ENCODE measurements around the gene PPIP5K1.

PPIP5K1 gene

DNA sequence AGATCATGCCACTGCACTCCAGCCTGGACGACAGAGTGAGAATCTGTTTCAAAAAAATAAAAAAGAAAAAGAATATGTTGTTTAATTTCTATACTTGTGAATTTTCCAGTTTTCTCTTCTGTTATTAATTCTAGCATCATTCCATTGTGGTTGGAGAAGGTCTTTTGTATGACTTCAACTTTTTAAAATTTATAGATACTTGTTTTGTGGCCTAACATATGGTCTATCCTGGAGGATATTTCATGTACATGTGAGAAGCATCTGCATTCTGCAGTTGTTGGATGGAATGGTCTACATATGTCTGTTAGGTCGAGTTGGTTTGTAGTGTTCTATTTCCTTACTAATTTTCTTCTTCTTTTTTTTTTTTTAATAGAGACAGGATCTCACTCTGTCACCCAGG lies 37.0 kb downstream of the PPIP5K1 start:
- TF ChIP-seq, protein P1, sequence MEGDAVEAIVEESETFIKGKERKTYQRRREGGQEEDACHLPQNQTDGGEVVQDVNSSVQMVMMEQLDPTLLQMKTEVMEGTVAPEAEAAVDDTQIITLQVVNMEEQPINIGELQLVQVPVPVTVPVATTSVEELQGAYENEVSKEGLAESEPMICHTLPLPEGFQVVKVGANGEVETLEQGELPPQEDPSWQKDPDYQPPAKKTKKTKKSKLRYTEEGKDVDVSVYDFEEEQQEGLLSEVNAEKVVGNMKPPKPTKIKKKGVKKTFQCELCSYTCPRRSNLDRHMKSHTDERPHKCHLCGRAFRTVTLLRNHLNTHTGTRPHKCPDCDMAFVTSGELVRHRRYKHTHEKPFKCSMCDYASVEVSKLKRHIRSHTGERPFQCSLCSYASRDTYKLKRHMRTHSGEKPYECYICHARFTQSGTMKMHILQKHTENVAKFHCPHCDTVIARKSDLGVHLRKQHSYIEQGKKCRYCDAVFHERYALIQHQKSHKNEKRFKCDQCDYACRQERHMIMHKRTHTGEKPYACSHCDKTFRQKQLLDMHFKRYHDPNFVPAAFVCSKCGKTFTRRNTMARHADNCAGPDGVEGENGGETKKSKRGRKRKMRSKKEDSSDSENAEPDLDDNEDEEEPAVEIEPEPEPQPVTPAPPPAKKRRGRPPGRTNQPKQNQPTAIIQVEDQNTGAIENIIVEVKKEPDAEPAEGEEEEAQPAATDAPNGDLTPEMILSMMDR (IDR thresholded peaks at IDR 0.05; ENCODE audit: extremely low read depth, insufficient read depth, missing control alignments): no peak
- no peak for DNase-seq (ENCODE audit: low spot score)
- in situ Hi-C loops (cut with MboI; ENCODE audit: low pct_unique_long_range_greater_than_20kb, low sequenced_read_pairs, unreplicated experiment): no loop called here

DNA sequence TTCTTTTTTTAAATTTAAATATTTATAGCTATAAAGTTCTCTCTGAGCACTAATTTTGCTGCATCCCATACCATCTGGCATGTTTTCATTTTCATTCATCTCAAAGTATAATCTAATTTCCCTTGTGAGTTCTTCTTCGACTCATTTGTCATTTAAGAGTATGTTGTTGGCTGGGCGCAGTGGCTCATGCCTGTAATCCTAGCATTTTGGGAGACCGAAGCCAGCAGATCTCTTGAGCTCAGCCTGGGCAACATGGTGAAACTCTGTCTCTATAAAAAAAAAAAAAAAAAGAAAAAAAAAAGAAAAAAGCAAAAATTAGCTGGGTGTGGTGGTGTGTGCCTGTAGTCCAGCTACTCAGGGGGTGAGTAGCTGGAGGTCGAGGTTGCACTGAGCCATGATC lies 37.8 kb downstream of the PPIP5K1 start:
- TF ChIP-seq, protein P1 (IDR thresholded peaks at IDR 0.05; ENCODE audit: extremely low read depth, insufficient read depth, missing control alignments): no peak
- no peak for DNase-seq (ENCODE audit: low spot score)

DNA sequence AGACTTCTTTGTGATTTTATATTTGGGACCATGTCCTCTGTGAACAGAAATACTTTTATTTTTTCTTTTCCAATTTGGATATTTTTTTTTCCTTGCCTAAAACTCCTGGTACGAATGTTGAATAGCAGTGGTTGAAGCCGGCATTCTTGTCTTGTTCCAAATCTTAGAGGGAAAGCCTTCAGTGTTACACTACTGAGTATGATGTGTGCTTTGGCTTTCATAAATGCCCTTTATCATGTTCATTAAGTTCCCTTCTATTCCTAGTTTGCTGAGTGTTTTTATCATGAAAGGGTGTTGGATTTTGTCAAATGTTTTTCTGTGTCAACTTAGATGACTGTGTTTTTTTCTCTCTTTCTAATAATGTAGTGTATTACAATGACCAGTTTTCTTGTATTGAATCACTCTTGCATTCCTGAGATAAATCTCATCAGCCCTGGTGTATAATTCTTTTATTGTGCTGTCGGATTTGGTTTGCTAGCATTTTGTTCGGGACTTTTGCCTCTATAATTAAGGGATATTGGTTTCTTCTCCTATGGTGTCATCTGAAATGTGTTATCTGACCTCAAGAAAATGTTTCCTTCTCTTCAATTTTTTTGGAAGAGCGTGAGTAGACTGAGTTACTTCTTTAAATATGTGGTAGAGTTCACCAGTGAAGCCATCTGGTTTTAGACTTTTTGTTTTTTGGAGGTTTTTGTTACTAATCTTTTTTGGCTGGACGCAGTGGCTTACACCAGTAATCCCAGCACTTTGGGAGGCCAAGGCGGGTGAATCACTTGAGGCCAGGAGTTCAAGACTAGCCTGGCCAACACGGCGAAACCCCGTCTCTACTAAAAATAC lies 39.3 kb downstream of the PPIP5K1 start:
- DNase-seq (ENCODE audit: low spot score): no peak
- TF ChIP-seq, protein P1 (IDR thresholded peaks at IDR 0.05; ENCODE audit: extremely low read depth, insufficient read depth, missing control alignments): no peak
- in situ Hi-C loops (cut with MboI; ENCODE audit: low pct_unique_long_range_greater_than_20kb, low sequenced_read_pairs, unreplicated experiment): no loop called here

More for the DNA sequence above, 37.8 kb downstream of the PPIP5K1 start:
- in situ Hi-C loops (cut with MboI; ENCODE audit: low pct_unique_long_range_greater_than_20kb, low sequenced_read_pairs, unreplicated experiment): no loop called here

DNA sequence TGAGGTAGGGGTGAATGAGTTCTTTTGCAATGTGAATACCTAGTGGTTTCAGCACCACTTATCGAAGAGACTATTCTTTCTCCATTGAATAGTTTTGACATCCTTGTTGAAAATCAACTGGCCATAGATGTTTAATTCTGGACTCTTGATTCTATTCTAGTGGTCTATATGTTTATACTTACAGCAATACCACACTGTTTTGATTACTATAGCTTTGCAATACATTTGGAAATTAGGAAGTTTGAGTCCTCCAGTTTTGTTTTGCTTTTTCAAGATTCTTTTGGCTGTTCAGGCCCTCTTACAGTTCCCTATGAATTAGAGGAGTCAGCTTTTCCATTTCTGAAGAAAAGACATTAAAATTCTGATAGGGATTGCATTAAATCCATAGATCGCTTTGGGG lies 42.5 kb downstream of the PPIP5K1 start:
- no peak for DNase-seq (ENCODE audit: low spot score)
- in situ Hi-C loops (cut with MboI; ENCODE audit: low pct_unique_long_range_greater_than_20kb, low sequenced_read_pairs, unreplicated experiment): no loop called here
- TF ChIP-seq, protein P1 (IDR thresholded peaks at IDR 0.05; ENCODE audit: extremely low read depth, insufficient read depth, missing control alignments): no peak

DNA sequence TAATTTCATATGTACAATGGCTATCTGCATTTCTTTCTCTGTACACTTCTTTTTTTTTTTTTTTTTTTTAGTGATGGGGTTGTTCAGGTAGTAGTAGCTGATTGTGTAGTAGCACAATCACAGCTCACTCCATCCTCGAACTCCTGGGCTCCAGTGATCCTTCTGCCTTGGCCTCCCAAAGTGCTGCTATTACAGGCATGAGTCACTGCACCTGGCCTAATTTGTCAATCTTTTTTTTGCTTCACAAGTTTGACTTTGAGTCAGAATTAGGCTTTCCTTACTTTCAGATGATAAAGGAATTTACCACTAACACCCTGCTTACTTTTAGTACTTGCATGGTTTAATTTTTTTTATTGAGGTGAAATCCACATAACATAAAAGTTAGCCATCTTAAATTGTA lies 44.6 kb downstream of the PPIP5K1 start:
- DNase-seq (ENCODE audit: low spot score): no peak
- TF ChIP-seq, protein P1 (IDR thresholded peaks at IDR 0.05; ENCODE audit: extremely low read depth, insufficient read depth, missing control alignments): no peak
- in situ Hi-C loops (cut with MboI; ENCODE audit: low pct_unique_long_range_greater_than_20kb, low sequenced_read_pairs, unreplicated experiment): no loop called here

DNA sequence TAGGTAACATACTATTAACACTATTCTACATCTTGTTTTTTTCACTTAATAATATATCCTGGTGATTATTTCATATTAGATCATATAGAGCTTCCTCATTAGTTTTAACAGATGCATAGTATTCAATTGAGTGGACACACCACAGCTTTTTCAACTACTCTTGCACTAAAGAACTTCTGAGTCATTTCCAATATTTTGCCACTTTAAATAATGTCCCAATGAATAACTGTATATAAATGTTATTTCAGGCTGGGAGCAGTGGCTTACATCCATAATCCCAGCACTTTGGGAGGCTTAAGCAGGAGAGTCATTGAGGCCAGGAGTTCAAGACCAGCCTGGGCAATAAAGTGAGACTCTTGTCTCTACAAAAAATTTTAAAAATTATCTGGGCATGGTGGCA lies 45.7 kb downstream of the PPIP5K1 start:
- in situ Hi-C loops (cut with MboI; ENCODE audit: low pct_unique_long_range_greater_than_20kb, low sequenced_read_pairs, unreplicated experiment): no loop called here
- no peak for DNase-seq (ENCODE audit: low spot score)
- TF ChIP-seq, protein P1 (IDR thresholded peaks at IDR 0.05; ENCODE audit: extremely low read depth, insufficient read depth, missing control alignments): no peak

Measured in GM13977 (cell line).